A673 (cell line): ENCODE data around the gene SBF2.

Source experiments
- CTCF ChIP-seq: fragments of 300-800, 200-600 bp; sonication (generic); conservative IDR thresholded peaks from 2 replicates; pipeline ENCODE4 v1.5.1; 2017; ENCODE audit warnings: low read depth, mild to moderate bottlenecking, antibody characterized with exemption, low read length, moderate library complexity, mixed read lengths
- EZH2 ChIP-seq: fragments of 200-600 bp; sonication (generic); IDR thresholded peaks from 2 replicates; pipeline ENCODE4 v1.6.1; 2017; ENCODE audit warnings: borderline replicate concordance, low read depth, mild to moderate bottlenecking, mixed read lengths, antibody characterized with exemption, low read length; ENCODE audit not compliant: poor library complexity, severe bottlenecking

- TF ChIP-seq CTCF (no peak), EZH2 (no peak)
Measured at GRCh38 chr11:10326012-10326964, 32.3 kb upstream of the SBF2 start.
